Upper lobe of right lung (tissue), 1 donor: ENCODE measurements around the gene OMP. TPM values are rescaled to one million over a fixed set of nuclear protein-coding genes. Genes with fewer than 3 reads are reported as not detected.

ENCODE experiments used
- ATAC-seq: fragments of 200-7000 bp; cut with Tn5 transposase; one replicate; pipeline ENCODE4 v1.9.1; 2020; ENCODE audit warnings: mild to moderate bottlenecking, moderate library complexity
- DNase-seq: peaks from one replicate; pipeline ENCODE4 v3.0.0-alpha.2; 2020
- H3K27ac ChIP-seq: fragments of 200-600 bp; one replicate; pipeline ENCODE4 v1.8.0; 2022
- H3K27me3 ChIP-seq: fragments of 200-600 bp; one replicate; pipeline ENCODE4 v1.8.0; 2022; ENCODE audit warnings: mild to moderate bottlenecking
- H3K36me3 ChIP-seq: fragments of 200-600 bp; one replicate; pipeline ENCODE4 v1.8.0; 2022
- H3K4me1 ChIP-seq: fragments of 200-600 bp; one replicate; pipeline ENCODE4 v1.8.0; 2022
- H3K4me3 ChIP-seq: fragments of 200-600 bp; one replicate; pipeline ENCODE4 v1.8.0; 2022; ENCODE audit warnings: mild to moderate bottlenecking
- H3K9me3 ChIP-seq: fragments of 200-600 bp; one replicate; pipeline ENCODE4 v1.8.0; 2022
- CTCF ChIP-seq: fragments of 200-600 bp; IDR thresholded peaks from one replicate; pipeline ENCODE4 v1.8.0; 2022; ENCODE audit warnings: antibody characterized with exemption
- intact Hi-C: fragments of 100-400 bp; cut with DNase I; formaldehyde crosslinking; loops from one replicate; pipeline ENCODE4 v1.11.0; 2022
- total RNA-seq: library from RNA; stranded (reverse); fragmentation: NEBNext Ultra II Directional; extraction: Animal tissue kit (Norgen Biotek cat#: 25700); gene quantifications from one replicate; pipeline ENCODE4 v1.2.1, GENCODE V29; 2021
- donor health status: DM: no; HTN: yes; CAD: no; lungs with severe emphysema.

OMP gene
- total RNA-seq, 1 donor from 2014 or later: not detected

DNA sequence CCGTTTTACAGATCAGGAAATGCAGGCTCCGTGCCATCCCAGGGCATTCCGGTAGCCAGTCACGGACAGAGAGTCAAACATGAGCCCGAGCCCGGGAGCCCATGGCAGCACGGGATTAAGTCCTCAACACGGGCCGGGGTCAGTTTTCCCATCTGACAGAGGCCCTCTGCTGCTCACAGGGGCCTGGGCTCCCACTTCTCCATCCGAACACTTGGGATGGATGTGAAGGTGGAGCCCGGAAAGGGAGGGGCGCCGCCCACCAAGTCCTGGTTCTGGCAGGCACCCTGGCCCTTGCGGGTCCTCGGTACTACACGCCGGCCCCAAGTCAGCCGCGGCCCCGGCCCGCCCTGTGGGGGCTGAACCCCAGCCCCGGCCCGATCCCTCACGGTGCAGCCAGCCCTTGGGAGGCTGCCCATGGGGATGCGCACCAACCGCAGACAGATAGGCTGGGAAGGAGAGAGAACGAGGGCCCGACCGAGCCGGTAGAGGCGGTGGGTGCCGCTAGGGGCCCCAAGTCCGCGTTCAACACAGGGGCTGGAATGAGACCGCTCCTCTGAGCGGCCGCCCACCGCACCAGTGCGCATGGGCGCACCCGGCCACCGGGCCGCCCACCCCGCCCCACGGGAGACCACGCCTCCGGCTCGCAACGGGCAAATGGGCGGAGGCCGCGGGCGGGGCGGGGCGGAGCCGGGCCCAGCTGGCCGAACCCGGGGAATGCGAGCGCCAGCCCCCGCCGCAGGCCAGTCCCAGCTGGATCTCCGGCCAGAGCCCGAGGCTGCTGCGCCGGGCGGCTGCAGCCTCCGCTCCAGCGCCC, 36.2 kb upstream of the OMP start, which contains the start of gene CAPN5:
Gene CAPN5, plus strand, starts transcription at position 743 of the 814 bp plus-strand sequence. CDS start 17,916 bp downstream, outside the sequence.
- peak; percentile 34 for TF ChIP-seq CTCF
- DNase-seq (peak; percentile 95), ATAC-seq (peak; percentile 98)
- no peaks in the 10 kb centered on the region for H3K36me3 ChIP-seq
- no peaks in the 10 kb centered on the region for H3K27me3 ChIP-seq
- intact Hi-C loops: no loop called here
- H3K27ac ChIP-seq: peak within 1 kb of the TSS; percentile 84
- no peaks in the 10 kb centered on the region for H3K9me3 ChIP-seq
- peaks cover 8% of the 10 kb centered on the region for H3K4me1 ChIP-seq
- H3K4me3 ChIP-seq: peak within 1 kb of the TSS; percentile 74

DNA sequence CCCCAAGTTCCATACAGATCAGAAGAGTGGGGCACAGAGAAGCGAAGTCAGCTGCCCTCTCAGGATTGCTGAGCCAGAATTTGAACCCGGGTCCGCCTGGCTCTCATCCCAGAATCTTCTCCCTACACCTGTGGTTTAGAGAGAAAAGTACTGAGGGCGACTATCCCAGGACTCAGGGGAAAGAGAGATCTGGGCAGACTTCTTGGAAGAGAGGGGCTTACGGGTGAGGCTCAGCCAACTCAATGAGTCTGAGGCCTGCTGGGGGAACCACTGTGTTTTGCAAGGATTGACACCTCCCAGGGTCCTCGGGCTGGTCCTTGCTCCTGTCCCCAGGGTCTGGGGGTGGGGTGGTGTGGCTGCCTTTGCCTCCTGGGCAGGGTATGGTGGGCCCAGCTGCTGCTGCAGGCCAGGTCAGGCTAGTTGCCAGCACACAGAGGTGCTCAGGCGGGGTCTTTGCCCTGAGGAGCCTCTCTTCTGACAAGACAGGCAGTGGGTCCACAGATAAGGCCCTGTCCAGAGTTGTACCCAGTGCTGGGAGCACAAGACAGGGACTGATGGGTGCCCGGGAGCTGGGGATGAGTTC, 34.7 kb upstream of the OMP start:
- H3K27me3 ChIP-seq: no peaks in the 10 kb centered on the region
- H3K9me3 ChIP-seq: no peaks in the 10 kb centered on the region
- no peaks in the 10 kb centered on the region for H3K36me3 ChIP-seq
- DNase-seq (peak; percentile 63), ATAC-seq (no peak)
- no peak overlapping the region for H3K27ac ChIP-seq
- no peak for TF ChIP-seq CTCF
- no peak overlapping the region for H3K4me3 ChIP-seq
- peaks cover 22% of the 10 kb centered on the region for H3K4me1 ChIP-seq
- intact Hi-C loops: no loop called here

DNA sequence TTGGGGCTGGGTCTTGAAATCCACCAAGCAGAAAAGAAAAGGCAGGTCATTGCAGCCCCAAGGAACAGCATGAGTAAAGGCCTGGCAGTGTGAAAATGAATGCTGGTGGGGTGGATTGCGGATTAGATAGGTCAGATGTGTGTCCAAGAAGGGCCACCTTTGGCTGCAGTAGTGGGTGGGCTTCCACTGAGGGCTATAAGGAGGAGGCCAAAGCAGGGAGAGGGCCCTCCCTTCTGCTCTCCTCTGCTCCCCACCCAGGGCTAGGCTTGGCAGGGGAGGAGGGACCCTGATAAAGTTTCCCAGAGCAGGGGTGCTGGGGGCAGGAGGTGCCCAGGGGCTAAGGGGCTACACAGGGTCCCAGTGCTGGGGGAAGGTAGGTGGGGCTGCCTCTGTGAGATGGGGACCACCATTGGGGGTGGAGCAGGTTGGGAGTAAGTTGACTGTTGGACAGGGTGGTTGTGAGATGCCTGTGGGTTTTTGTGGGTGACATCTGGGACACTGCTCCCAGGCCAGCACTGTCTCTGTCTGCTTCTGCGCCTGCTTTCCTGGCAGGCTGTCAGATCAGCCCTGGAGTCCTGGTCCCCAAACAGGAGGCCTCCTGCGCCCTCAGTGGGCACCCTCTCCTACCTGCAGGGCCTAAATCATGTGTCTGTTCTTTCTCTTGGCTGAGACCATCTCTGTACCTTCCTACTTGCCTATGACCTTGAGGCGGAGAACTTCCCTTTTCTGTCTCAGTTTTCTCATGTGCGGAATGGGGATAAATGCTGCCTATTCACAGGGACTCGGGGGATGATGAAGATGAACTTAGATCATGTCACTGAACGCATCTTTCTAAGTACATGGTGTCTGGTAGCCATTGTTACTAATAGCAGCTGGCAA, 33.9 kb upstream of the OMP start:
- ATAC-seq: no peak
- H3K27me3 ChIP-seq: no peaks in the 10 kb centered on the region
- DNase-seq: peak; percentile 40

DNA sequence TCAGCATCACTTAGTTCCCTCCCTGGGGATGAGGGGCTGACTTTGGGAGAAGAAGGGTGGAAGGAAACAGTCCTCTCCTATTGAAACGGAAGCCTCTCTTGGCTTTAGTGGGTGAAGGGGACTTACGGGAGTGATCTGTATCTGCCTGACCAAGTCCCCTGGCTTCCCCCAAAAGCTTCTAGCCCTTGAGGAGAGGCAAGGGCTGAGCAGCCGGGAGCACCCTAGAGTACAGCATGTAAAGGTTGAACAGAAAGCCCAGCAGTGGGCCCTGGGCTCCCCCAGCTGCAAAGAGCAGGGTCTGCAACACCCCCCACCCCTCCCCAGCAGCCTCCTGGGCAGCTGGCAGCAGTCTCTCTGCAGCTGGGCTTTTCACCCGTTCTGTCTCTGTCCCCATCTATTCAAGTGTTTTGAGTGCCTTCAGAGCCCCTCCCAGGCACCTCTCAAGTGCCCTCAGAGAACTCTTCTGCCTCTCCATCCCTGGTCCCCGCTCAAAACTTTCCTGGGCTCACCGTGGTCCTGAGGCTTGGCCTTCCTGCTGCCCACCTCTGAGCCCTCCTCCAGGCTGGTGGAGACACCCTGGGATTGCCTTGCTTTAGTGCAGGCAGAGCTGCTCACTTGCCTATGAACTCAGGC, 33.2 kb upstream of the OMP start:
- Histone ChIP-seq H3K4me3 (no peak overlapping the region), H3K27ac (no peak overlapping the region), H3K36me3 (no peaks in the 10 kb centered on the region), H3K27me3 (no peaks in the 10 kb centered on the region), H3K9me3 (no peaks in the 10 kb centered on the region), H3K4me1 (peaks cover 37% of the 10 kb centered on the region)
- intact Hi-C loops: no loop called here
- DNase-seq: peak; percentile 44
- no peak for TF ChIP-seq CTCF
- no peak for ATAC-seq

More for the DNA sequence above, 33.9 kb upstream of the OMP start:
- intact Hi-C loops: no loop called here
- Histone ChIP-seq H3K4me3 (no peak overlapping the region), H3K27ac (no peak overlapping the region), H3K4me1 (peaks cover 29% of the 10 kb centered on the region), H3K9me3 (no peaks in the 10 kb centered on the region), H3K36me3 (no peaks in the 10 kb centered on the region)
- TF ChIP-seq CTCF: no peak

DNA sequence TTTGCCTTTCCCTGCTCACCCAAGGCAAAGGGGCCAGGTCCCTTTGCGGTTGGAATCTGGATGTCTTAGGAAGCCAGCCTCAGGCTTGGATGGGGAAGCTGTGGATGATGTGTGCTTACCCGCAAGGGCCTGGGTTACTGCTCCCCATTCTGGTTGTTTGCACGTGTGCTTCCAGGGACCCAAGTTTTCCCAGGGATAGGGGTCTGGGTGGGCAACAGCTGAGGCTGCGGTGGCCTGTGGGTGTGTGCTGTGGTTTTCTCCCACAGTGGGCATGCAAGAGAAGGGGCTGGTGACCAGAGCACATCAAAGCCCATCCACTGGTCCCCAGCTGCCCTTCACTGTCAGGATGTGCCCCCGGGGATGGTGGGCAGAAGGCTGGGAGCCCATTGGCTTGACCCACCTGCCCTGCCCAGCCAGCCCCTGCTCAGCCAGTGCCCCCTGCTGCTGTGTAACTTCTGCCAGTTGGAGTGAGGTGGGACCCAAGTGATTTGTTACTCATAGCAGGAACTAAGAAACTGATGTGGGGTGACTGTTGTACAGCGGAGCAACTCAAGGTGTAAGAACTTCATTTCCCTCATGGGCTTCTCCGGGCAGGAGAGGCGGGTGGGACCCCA, 32.6 kb upstream of the OMP start:
- no peak for TF ChIP-seq CTCF
- intact Hi-C loops: no loop called here
- ATAC-seq (no peak), DNase-seq (peak; percentile 48)
- H3K27me3 ChIP-seq: no peaks in the 10 kb centered on the region
- H3K4me3 ChIP-seq: no peak overlapping the region
- no peaks in the 10 kb centered on the region for H3K9me3 ChIP-seq
- peaks cover 41% of the 10 kb centered on the region for H3K4me1 ChIP-seq
- H3K36me3 ChIP-seq: no peaks in the 10 kb centered on the region
- no peak overlapping the region for H3K27ac ChIP-seq
